Esophagus squamous epithelium (tissue), 5 donors: ENCODE results near the gene LRRC4C. TPM values are rescaled to one million over a fixed set of nuclear protein-coding genes. Genes with fewer than 3 reads are reported as not detected.

ENCODE experiments used
- DNase-seq: peaks from one replicate; lab custom pipeline; 2025; lab: John Stamatoyannopoulos, UW
- H3K27ac ChIP-seq, 4 donors: fragments of 200-600 bp; sonication (generic); one replicate each; pipeline ENCODE4 v1.5.1; 2016 to 2019; ENCODE audit warnings: mild to moderate bottlenecking in 1 of 4
- H3K27me3 ChIP-seq, 4 donors: fragments of 200-600 bp; sonication (generic); 1 replicate in 3 of 4; 2 replicates in 1 of 4; pipeline versions ENCODE4 v1.5.1 to v1.6.0; 2017 to 2021; ENCODE audit warnings: antibody characterized with exemption in 1 of 4
- H3K36me3 ChIP-seq, 3 donors: fragments of 200-600 bp; sonication (generic); one replicate each; pipeline ENCODE4 v1.5.1; 2016 to 2019
- H3K4me1 ChIP-seq, 3 donors: fragments of 200-600 bp; sonication (generic); one replicate each; pipeline ENCODE4 v1.5.1; 2017 to 2019
- H3K4me3 ChIP-seq, 4 donors: fragments of 200-600 bp; sonication (generic); 1 replicate in 3 of 4; 2 replicates in 1 of 4; pipeline ENCODE4 v1.5.1; 2016 to 2019; ENCODE audit warnings: mild to moderate bottlenecking in 2 of 4, moderate library complexity in 1 of 4
- H3K9me3 ChIP-seq, 3 donors: fragments of 200-600 bp; sonication (generic); one replicate each; pipeline ENCODE4 v1.5.1; 2016 to 2019
- CTCF ChIP-seq, 6 experiments: fragments of 450-650 bp in 4 of 6; fragments of 200-600 bp in 2 of 6; sonication (generic) in 2 of 6; IDR thresholded peaks; one replicate each; pipeline ENCODE4 v1.5.1; 2016 to 2019; ENCODE audit warnings: antibody characterized with exemption in 6 of 6, mild to moderate bottlenecking in 4 of 6, moderate library complexity in 4 of 6
- POLR2A ChIP-seq, 4 donors: fragments of 450-650 bp; IDR thresholded peaks; one replicate each; pipeline ENCODE4 v1.6.1; 2017; ENCODE audit warnings: antibody characterized with exemption in 4 of 4, mild to moderate bottlenecking in 4 of 4, moderate library complexity in 3 of 4
- WGBS, 2 donors: methylation state at CpG; one replicate each; pipeline ENCODE4 v1.1.5; 2018; 5-methylcytosine and 5-hydroxymethylcytosine counted together
- intact Hi-C: fragments of 100-400 bp; cut with DNase I; formaldehyde crosslinking; loops from one replicate; pipeline ENCODE4 v1.15.0; 2022
- total RNA-seq, 4 donors: library from RNA; depleted of rRNA; stranded (reverse); fragments of >200 nt; gene quantifications; one replicate each; pipeline ENCODE4 v1.1.0, GENCODE V29; 2016
- donor health status: DM: yes; HTN: yes; CAD: no.

LRRC4C gene
- total RNA-seq, 4 donors from 2014 or later, result 0.09 to 0.38 (median 0.30) TPM; not detected in 1

- DNase-seq, result no peak
- intact Hi-C loops, result no loop called here
- Histone ChIP-seq H3K4me1 (no peaks in the 10 kb centered on the region), H3K27me3 (no peaks in the 10 kb centered on the region), H3K27ac (no peak overlapping the region), H3K4me3 (no peak overlapping the region), H3K36me3 (no peaks in the 10 kb centered on the region), H3K9me3 (no peaks in the 10 kb centered on the region)
- no peak for TF ChIP-seq POLR2A (IDR thresholded peaks at IDR 0.05)
- no peak for TF ChIP-seq CTCF (IDR thresholded peaks at IDR 0.05)
- WGBS, 2 donors, result 48 to 67% methylated on average over 2 of the region's 2 CpGs
Measured at GRCh38 chr11:40286137-40286536, 1173.3 kb downstream of the LRRC4C start.

- DNase-seq, result no peak
- no peak overlapping the region for H3K27ac ChIP-seq
- 56 to 69% methylated on average over 2 of the region's 2 CpGs for WGBS, 2 donors
- H3K36me3 ChIP-seq, result no peaks in the 10 kb centered on the region
- TF ChIP-seq CTCF (IDR thresholded peaks at IDR 0.05) (no peak), POLR2A (IDR thresholded peaks at IDR 0.05) (no peak)
- intact Hi-C loops, result no loop called here
- no peaks in the 10 kb centered on the region for H3K4me1 ChIP-seq
- no peaks in the 10 kb centered on the region for H3K9me3 ChIP-seq
- no peaks in the 10 kb centered on the region for H3K27me3 ChIP-seq
- H3K4me3 ChIP-seq, result no peak overlapping the region
Measured at GRCh38 chr11:40285558-40285957, 1173.9 kb downstream of the LRRC4C start.

- TF ChIP-seq POLR2A (IDR thresholded peaks at IDR 0.05), result no peak
- no peak for TF ChIP-seq CTCF (IDR thresholded peaks at IDR 0.05)
- 30 to 35% methylated on average over 6 of the region's 6 CpGs for WGBS, 2 donors
- intact Hi-C loops, result no loop called here
- H3K27ac ChIP-seq, result no peak overlapping the region
- H3K27me3 ChIP-seq, result no peaks in the 10 kb centered on the region
- no peak for DNase-seq
- H3K9me3 ChIP-seq, result no peaks in the 10 kb centered on the region
- H3K4me1 ChIP-seq, result no peaks in the 10 kb centered on the region
- H3K4me3 ChIP-seq, result no peak overlapping the region
- no peaks in the 10 kb centered on the region for H3K36me3 ChIP-seq
Measured at GRCh38 chr11:40281052-40281580, 1178.3 kb downstream of the LRRC4C start.

- no peak overlapping the region for H3K27ac ChIP-seq
- no peaks in the 10 kb centered on the region for H3K9me3 ChIP-seq
- TF ChIP-seq POLR2A (IDR thresholded peaks at IDR 0.05), result no peak
- H3K36me3 ChIP-seq, result no peaks in the 10 kb centered on the region
- DNase-seq, result no peak
- 63 to 69% methylated on average over 18 of the region's 18 CpGs for WGBS, 2 donors
- H3K4me3 ChIP-seq, result no peak overlapping the region
- H3K4me1 ChIP-seq, result no peaks in the 10 kb centered on the region
- H3K27me3 ChIP-seq, result no peaks in the 10 kb centered on the region
- intact Hi-C loops, result no loop called here
Measured at GRCh38 chr11:40280159-40281051, 1179.0 kb downstream of the LRRC4C start.

- Histone ChIP-seq H3K27me3 (no peaks in the 10 kb centered on the region), H3K36me3 (no peaks in the 10 kb centered on the region), H3K9me3 (no peaks in the 10 kb centered on the region), H3K4me3 (no peak overlapping the region), H3K27ac (no peak overlapping the region), H3K4me1 (no peaks in the 10 kb centered on the region)
- WGBS, 2 donors, result 83 to 100% methylated on average over 1 of the region's 1 CpG
- no peak for TF ChIP-seq POLR2A (IDR thresholded peaks at IDR 0.05)
- TF ChIP-seq CTCF (IDR thresholded peaks at IDR 0.05), result no peak
- no peak for DNase-seq
- intact Hi-C loops, result no loop called here
Measured at GRCh38 chr11:40276960-40277359, 1182.5 kb downstream of the LRRC4C start.
